ENCODE measurements around the gene RPN2. TPM values are rescaled to one million over a fixed set of nuclear protein-coding genes. Genes with fewer than 3 reads are reported as not detected.
A peak's percentile ranks its signal among the peaks of the same experiment; 100 is the strongest.
"Not testable (repeated sequence)": the region's sequence is repeated elsewhere in the genome, so short reads cannot be mapped to it uniquely, and the experiment has no call there.

Gene RPN2
- total RNA-seq: 119 TPM

GRCh38 chr20:37178839-37179682 is at the start of gene RPN2, which contains the start of gene MROH8:
Gene RPN2, plus strand, starts transcription at chr20:37179330. Its CDS starts 27 bp downstream, at chr20:37179357.
Gene MROH8, minus strand, starts transcription at chr20:37179548.
- peak; percentile 99 for DNase-seq

GRCh38 chr20:37131486-37131885 is 47.6 kb upstream of the RPN2 start:
- DNase-seq: peak; percentile 11

GRCh38 chr20:37133952-37134351 is 45.2 kb upstream of the RPN2 start:
- no peak for DNase-seq

GRCh38 chr20:37137547-37137946 is 41.6 kb upstream of the RPN2 start:
- no peak for DNase-seq

- DNase-seq: no peak
These were observed 36.4 kb upstream of the RPN2 start for GRCh38 chr20:37142708-37143107.

- no peak for DNase-seq
These were observed 34.2 kb upstream of the RPN2 start for GRCh38 chr20:37144856-37145404.

- DNase-seq: no peak
These were observed 31.9 kb upstream of the RPN2 start for GRCh38 chr20:37147250-37147649.

- not testable (repeated sequence) for DNase-seq
These were observed 28.3 kb upstream of the RPN2 start for GRCh38 chr20:37150864-37151263.

GRCh38 chr20:37151529-37151928 is 27.6 kb upstream of the RPN2 start:
- DNase-seq: no peak

- DNase-seq: no peak
These were observed 26.8 kb upstream of the RPN2 start for GRCh38 chr20:37152284-37152683.

- DNase-seq: no peak
These were observed 24.3 kb upstream of the RPN2 start for GRCh38 chr20:37154684-37155298.

GRCh38 chr20:37155987-37156386 is 23.1 kb upstream of the RPN2 start:
- DNase-seq: no peak

- no peak for DNase-seq
These were observed 20.9 kb upstream of the RPN2 start for GRCh38 chr20:37158248-37158647.

GRCh38 chr20:37160683-37161082 is 18.4 kb upstream of the RPN2 start:
- no peak for DNase-seq

- no peak for DNase-seq
These were observed 17.1 kb upstream of the RPN2 start for GRCh38 chr20:37161830-37162549.

GRCh38 chr20:37162646-37163045 is 16.5 kb upstream of the RPN2 start:
- DNase-seq: no peak

GRCh38 chr20:37163832-37164554 is 15.1 kb upstream of the RPN2 start:
- no peak for DNase-seq

GRCh38 chr20:37165031-37165430 is 14.1 kb upstream of the RPN2 start:
- DNase-seq: no peak

GRCh38 chr20:37166867-37167266 is 12.3 kb upstream of the RPN2 start:
- no peak for DNase-seq

- no peak for DNase-seq
These were observed 6.3 kb upstream of the RPN2 start for GRCh38 chr20:37172836-37173235.

- DNase-seq: peak; percentile 16
These were observed 774 bp downstream of the RPN2 start for GRCh38 chr20:37179683-37180524.
